GM12892 (cell line): Measurements from ENCODE around the gene TIGAR.

Source experiments
- POLR2A ChIP-seq: IDR thresholded peaks from 2 replicates; pipeline ENCODE4 v1.6.1; 2011; ENCODE audit warnings: low read depth, low read length, control low read depth
- TAF1 ChIP-seq: IDR thresholded peaks from 2 replicates; pipeline ENCODE4 v1.6.1; 2011; ENCODE audit warnings: low read depth, mild to moderate bottlenecking, control low read depth, low read length, borderline replicate concordance

GRCh38 chr12:4307593-4308333, 13.2 kb upstream of the TIGAR start:
- no peak for TF ChIP-seq POLR2A
- no peak for TF ChIP-seq TAF1
